Measurements from ENCODE around the gene NOTUM.

Gene NOTUM

GRCh38 chr17:81948635-81949378 lies 12.2 kb downstream of the NOTUM start:
- TF ChIP-seq CTCF (IDR thresholded peaks at IDR 0.05; ENCODE audit: insufficient read depth, low read depth, low read length, missing control alignments): no peak
- no peak for DNase-seq (ENCODE audit: low read depth)
- H3K4me3 ChIP-seq (ENCODE audit: low read depth, low read length): no peak overlapping the region

- no peak for DNase-seq (ENCODE audit: low read depth)
- no peak within 1 kb of the TSS for H3K4me3 ChIP-seq (ENCODE audit: low read depth, low read length)
- TF ChIP-seq CTCF (IDR thresholded peaks at IDR 0.05; ENCODE audit: insufficient read depth, low read depth, low read length, missing control alignments): no peak
Measured at GRCh38 chr17:81947189-81947588, 13.8 kb downstream of the NOTUM start, which contains the start of gene MYADML2. Gene MYADML2, minus strand, starts transcription at chr17:81947233. Its CDS starts 5,492 bp downstream, at chr17:81941741.

- TF ChIP-seq CTCF (IDR thresholded peaks at IDR 0.05; ENCODE audit: insufficient read depth, low read depth, low read length, missing control alignments): no peak
- H3K4me3 ChIP-seq (ENCODE audit: low read depth, low read length): no peak overlapping the region
- no peak for DNase-seq (ENCODE audit: low read depth)
Measured at GRCh38 chr17:81944858-81945257, 16.1 kb downstream of the NOTUM start.

- no peak overlapping the region for H3K4me3 ChIP-seq (ENCODE audit: low read depth, low read length)
- no peak for DNase-seq (ENCODE audit: low read depth)
- TF ChIP-seq CTCF (IDR thresholded peaks at IDR 0.05; ENCODE audit: insufficient read depth, low read depth, low read length, missing control alignments): no peak
Measured at GRCh38 chr17:81942167-81942553, 18.8 kb downstream of the NOTUM start.

GRCh38 chr17:81941484-81942166 lies 19.4 kb downstream of the NOTUM start:
- TF ChIP-seq CTCF (IDR thresholded peaks at IDR 0.05; ENCODE audit: insufficient read depth, low read depth, low read length, missing control alignments): no peak
- H3K4me3 ChIP-seq (ENCODE audit: low read depth, low read length): no peak overlapping the region
- DNase-seq (ENCODE audit: low read depth): no peak

GRCh38 chr17:81940538-81941483 lies 20.2 kb downstream of the NOTUM start:
- no peak overlapping the region for H3K4me3 ChIP-seq (ENCODE audit: low read depth, low read length)
- no peak for DNase-seq (ENCODE audit: low read depth)
- TF ChIP-seq CTCF (IDR thresholded peaks at IDR 0.05; ENCODE audit: insufficient read depth, low read depth, low read length, missing control alignments): no peak
